PFSK-1 (cell line): ENCODE measurements around the gene XXYLT1.

ENCODE experiments used
- FOXP2 ChIP-seq: optimal IDR thresholded peaks from 2 replicates; pipeline ENCODE3; 2011; ENCODE audit warnings: borderline replicate concordance, control low read depth, inconsistent platforms; ENCODE audit not compliant: insufficient read depth; ENCODE audit errors: extremely low read length, extremely low read depth
- POLR2AphosphoS5 ChIP-seq: IDR thresholded peaks from 2 replicates; pipeline ENCODE4 v1.6.1; 2012; ENCODE audit warnings: low read depth, mild to moderate bottlenecking, control low read depth, low read length, moderate library complexity
- SIN3A ChIP-seq: IDR thresholded peaks from 2 replicates; pipeline ENCODE4 v1.6.1; 2012; ENCODE audit warnings: mild to moderate bottlenecking, low read length, moderate library complexity, borderline replicate concordance; ENCODE audit not compliant: insufficient read depth
- TAF1 ChIP-seq: IDR thresholded peaks from 2 replicates; pipeline ENCODE4 v1.6.1; 2012; ENCODE audit warnings: low read length, control low read depth, borderline replicate concordance; ENCODE audit not compliant: insufficient read depth
- TF ChIP-seq, protein P1 (sequence below), 2 experiments: IDR thresholded peaks; 2 replicates each; pipeline versions ENCODE4 v1.6.1 to v1.8.0; 2011 to 2012; ENCODE audit warnings: low read depth in 2 of 2, low read length in 2 of 2, control low read depth in 1 of 2, inconsistent platforms in 1 of 2, mild to moderate bottlenecking in 1 of 2, moderate library complexity in 1 of 2; ENCODE audit not compliant: insufficient read depth in 1 of 2

XXYLT1 gene

DNA sequence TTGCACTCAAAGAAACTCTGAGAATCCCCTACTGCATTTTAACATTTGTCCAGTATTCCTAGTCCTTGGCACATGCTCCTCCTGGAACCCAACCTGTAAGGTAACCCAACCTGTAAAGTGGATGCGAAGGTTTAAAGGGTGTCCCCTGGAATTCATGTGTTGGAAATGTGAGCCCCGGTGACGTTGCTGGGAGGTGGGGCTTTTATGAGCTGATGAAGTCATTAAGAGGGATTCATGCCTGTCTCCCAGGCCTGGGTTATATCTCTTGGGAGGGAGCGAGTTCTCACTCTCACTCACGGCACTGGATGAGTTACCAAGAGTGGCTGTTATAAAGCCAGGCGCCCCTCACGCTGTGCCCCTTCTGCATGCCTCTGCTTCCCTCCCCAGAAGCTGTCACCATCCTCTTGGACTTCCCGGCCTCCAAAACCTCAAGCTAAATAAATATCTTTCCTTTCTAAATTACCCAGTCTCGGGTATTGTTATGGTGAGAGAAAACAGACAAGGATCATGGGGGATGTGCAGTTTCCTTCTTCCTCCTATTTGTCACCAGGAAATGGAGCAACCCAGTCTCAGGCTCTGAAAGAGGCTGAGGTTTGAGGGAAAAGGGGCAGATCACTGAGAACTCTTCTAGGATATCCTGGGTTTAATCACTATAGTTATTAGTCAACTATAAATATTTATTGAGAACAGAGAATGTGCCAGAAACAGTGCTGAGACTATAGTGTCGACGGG lies 7.6 kb downstream of the XXYLT1 start:
- TF ChIP-seq POLR2AphosphoS5 (no peak), FOXP2 (no peak), TAF1 (no peak), SIN3A (no peak)
- TF ChIP-seq, protein P1, sequence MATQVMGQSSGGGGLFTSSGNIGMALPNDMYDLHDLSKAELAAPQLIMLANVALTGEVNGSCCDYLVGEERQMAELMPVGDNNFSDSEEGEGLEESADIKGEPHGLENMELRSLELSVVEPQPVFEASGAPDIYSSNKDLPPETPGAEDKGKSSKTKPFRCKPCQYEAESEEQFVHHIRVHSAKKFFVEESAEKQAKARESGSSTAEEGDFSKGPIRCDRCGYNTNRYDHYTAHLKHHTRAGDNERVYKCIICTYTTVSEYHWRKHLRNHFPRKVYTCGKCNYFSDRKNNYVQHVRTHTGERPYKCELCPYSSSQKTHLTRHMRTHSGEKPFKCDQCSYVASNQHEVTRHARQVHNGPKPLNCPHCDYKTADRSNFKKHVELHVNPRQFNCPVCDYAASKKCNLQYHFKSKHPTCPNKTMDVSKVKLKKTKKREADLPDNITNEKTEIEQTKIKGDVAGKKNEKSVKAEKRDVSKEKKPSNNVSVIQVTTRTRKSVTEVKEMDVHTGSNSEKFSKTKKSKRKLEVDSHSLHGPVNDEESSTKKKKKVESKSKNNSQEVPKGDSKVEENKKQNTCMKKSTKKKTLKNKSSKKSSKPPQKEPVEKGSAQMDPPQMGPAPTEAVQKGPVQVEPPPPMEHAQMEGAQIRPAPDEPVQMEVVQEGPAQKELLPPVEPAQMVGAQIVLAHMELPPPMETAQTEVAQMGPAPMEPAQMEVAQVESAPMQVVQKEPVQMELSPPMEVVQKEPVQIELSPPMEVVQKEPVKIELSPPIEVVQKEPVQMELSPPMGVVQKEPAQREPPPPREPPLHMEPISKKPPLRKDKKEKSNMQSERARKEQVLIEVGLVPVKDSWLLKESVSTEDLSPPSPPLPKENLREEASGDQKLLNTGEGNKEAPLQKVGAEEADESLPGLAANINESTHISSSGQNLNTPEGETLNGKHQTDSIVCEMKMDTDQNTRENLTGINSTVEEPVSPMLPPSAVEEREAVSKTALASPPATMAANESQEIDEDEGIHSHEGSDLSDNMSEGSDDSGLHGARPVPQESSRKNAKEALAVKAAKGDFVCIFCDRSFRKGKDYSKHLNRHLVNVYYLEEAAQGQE (IDR thresholded peaks at IDR 0.05; ENCODE audit: insufficient read depth in 1 of 2, low read depth in 2 of 2, low read length in 2 of 2), result no peak

DNA sequence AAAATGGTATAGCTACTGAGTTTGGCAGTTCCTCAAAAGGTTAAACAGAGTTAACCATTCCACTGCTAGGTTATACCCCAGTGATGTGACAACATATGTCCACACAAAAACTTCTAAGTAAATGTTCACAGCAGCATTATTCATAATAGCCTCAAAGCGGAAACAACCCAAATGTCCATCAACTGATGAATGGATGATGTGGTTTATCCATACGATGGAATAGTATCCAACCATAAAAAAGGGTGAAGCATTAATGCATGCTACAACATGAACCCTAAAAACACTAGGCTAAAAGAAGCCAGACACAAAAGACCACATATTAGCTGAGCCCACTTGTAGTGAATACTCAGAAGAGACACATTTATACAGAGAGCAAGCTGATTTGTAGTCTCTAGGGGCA lies 9.0 kb downstream of the XXYLT1 start:
- no peak for TF ChIP-seq POLR2AphosphoS5
- no peak for TF ChIP-seq TAF1
- no peak for TF ChIP-seq SIN3A
- no peak for TF ChIP-seq FOXP2
- TF ChIP-seq, protein P1 (IDR thresholded peaks at IDR 0.05; ENCODE audit: insufficient read depth in 1 of 2, low read depth in 2 of 2, low read length in 2 of 2), result no peak

DNA sequence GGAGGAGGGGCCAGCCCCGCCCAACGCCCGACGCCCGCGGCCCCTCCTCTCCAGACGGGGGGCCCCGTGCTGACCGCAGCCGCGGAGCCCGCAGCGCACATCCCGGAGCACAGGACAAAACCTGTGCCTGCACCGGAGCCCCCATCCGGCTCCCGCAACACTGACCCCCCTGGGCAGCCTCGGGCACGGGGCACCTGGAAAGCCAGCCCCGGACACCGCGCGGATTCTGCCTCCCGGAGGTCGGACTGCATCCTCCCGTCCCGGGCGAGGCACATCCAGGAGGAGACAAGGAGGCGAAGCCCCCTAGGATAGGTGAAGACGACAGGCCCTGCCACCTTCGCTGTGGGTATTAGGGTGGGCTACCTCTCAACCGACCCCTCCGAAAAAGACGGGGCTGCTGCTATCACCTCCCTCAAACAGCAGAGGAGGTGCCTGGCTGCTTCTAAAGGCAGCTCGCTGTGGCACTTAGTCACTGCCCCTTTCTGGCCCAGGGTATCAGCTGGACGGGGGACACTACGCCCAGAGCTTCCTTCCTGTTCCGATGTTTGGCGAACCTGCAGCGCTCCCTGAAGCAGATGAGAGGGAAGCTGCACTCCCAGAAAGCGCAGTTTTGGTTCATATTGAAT lies 10.6 kb downstream of the XXYLT1 start:
- TF ChIP-seq TAF1 (no peak), FOXP2 (no peak), POLR2AphosphoS5 (no peak), SIN3A (no peak)
- TF ChIP-seq, protein P1 (IDR thresholded peaks at IDR 0.05; ENCODE audit: insufficient read depth in 1 of 2, low read depth in 2 of 2, low read length in 2 of 2), result no peak

DNA sequence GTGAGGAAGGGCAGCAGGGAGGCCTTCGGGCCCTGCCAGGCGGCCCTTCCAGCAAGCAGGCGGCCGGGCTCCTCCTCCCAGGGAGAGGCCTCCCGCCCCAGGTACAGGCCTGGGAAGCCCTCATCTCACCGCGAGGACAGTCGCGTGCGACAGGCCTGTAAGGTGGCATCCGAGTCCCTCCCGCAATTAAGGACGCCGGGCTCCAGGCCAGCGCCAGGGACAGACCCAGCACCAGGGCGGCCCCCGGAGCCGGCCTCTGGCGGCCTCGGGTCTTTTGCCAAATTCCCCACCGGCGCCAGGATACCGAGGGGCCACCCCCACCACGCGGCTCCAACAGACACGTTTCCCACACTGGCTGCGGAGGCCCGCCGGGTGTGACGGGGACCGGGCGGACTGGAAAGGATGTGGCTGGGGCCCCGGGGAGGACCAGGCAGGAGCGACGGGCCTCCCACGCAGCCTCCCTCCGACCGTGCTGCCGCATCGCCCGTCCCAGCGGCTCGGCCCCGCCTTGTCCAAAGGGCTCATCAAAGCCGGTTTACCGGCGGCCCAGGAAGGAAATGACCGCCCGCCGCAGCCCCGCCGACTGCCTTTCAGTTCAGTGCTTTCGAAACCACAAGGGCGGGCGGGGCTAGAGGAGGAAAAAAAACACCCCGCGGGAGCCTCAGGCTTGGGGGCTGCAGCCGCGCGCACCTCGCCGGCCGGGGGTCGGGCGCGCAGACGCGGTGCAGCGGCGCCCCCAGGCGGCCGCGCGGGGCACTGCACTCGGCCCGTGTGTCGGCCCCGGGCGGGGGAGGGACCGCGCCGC lies 11.3 kb downstream of the XXYLT1 start:
- no peak for TF ChIP-seq SIN3A
- no peak for TF ChIP-seq FOXP2

DNA sequence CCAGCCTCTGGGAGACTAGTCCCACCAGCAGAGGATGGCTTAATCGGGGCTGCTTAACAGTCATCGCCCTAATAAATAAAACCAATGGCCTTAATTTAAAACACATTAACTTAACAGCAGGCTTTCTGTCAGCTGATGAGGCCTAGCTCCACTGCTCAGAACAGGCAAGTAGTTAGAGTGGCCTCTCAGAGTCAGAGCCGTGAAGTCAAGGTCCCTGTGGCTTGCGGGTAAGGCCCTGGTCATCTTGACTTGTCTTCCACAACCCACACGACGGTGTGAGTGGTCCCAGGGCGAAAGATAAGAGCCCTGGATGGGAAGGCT lies 11.8 kb downstream of the XXYLT1 start:
- no peak for TF ChIP-seq TAF1
- no peak for TF ChIP-seq FOXP2
- TF ChIP-seq SIN3A, result no peak
- no peak for TF ChIP-seq POLR2AphosphoS5
- TF ChIP-seq, protein P1 (IDR thresholded peaks at IDR 0.05; ENCODE audit: insufficient read depth in 1 of 2, low read depth in 2 of 2, low read length in 2 of 2), result no peak
